HG03378 (cell line): ENCODE results near the gene LRFN2.

Experiments used
- ATAC-seq: cut with Tn5 transposase; IDR thresholded peaks from one replicate; pipeline ENCODE4 v1.9.1; 2021; ENCODE audit warnings: mild to moderate bottlenecking, moderate library complexity; ENCODE audit not compliant: unreplicated experiment

Gene LRFN2

DNA sequence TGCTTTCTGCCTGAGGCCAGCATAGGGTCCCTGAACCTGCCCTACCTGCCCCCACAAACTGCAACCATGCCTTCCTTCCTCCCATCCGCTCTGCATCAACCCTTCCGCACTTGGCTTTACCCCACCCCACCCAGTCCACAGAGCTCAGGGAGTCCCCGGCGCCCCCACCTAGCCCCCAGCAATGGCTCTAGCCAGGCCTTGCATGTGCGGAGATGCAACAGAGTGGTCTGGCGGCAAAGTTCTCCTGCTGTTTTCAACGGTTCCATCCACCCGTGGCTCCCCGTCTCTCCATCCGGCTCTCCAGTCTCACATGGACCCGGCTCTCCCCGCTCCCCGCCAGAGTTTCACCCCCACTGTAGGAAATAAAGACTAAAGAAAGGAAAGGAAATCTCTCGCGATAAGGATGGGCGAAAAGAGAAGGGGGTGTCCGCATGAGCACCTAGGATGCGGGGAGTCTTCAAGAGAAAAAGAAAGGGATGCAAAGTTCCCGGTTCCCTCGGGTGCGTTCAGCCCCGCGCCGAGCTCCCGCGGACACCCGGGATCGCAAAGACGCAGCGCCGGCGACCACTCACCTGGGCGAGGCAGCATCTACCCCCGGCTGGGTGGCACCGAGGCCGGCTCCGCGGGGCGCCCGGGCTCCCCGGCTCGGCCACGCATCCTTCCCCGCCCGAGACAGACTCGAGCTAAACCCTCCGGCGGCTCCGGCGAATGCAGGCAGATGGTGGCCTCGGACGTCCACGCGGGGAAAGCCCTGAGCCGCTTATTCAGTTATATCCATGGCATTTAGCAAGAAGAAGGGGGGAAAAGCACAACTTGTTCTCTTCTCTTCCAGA, 579 bp downstream of the LRFN2 start:
- no peak for ATAC-seq

DNA sequence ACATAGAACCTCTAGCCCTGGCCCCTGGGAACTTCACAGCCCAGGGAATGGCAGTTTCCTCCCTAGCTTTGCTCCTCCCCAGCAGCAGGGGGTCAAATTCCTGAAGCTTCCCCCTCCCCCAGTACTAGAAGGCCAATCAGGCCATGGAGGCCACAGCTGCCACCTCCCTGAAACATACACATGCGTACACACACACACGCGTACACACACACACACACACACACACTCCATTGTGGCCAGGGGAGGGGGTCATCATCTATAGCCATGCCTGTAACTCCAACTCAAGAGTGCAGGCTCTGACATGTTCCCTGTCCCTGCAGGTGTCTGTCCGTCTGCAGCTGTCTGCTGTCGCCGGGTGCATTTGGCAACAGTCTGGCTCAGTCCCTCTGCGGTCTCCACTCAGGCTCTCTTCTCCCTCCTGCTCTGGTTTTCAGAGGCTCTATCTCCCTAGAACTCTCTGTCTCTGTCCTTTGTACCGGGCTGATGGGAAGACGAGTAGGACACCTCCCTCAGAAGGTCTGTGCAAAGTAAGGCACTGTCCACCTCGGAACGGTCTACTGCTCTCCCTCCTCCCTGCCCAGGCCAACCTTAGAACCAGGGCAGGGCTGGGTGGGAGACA, 1.4 kb downstream of the LRFN2 start:
- ATAC-seq, result no peak

DNA sequence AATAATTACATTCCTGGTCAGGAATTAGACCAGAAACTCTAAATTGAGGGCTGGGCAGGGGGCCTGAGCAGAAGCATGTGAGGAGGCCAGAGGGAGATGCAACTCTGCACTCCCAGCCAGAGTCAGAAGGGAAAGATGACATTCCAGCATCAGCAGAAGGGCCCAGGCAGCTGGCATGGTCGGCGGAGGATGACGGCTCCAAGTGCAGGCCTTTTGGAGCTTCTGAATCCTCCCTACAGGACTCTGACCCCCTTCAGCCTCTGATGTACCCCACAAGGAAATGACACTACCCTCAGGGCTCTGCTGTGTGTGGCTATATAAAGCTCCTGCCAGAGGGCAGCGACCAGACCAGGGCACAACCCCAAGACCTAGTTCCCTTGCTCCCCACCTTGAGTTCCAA, 1.9 kb downstream of the LRFN2 start:
- ATAC-seq, result no peak

DNA sequence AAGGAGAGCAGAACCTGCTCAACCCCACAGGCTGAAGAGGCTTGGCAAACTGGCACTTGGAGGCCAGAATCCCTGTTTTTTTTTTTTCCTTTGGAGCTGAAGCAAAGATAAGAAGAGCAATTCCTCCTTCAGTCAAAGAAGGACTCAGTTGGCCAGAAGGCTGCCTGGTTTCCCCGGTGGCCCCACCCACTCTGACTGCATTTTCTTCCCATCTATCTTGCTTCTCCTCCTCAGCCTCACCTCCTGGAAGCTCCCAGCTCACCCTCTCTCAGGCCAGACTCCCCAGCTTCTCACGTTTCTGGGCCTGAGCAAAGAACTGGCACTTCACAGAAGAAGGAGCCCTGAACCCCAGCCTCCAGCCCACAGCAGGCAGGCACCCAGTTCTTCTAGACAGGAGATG, 2.4 kb downstream of the LRFN2 start:
- no peak for ATAC-seq

DNA sequence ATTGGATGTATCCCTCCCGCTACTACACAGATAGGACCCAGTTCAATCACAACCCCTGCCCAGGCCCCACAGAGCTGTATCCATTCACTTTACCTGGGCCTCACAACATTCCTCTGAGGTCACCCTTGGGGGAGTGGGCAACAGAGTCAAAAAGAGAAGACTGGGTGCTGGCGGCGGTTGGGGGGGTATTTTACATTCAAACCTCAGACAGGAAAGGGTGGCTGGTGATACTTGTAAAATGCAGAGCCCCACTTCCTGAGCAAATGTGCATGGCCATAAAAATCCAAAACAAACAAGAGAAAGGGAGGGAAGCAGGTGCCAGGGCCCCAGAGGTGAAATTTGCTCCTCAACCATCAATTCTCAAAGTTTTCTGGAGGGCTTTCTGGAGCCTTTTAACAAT, 3.5 kb downstream of the LRFN2 start:
- no peak for ATAC-seq

DNA sequence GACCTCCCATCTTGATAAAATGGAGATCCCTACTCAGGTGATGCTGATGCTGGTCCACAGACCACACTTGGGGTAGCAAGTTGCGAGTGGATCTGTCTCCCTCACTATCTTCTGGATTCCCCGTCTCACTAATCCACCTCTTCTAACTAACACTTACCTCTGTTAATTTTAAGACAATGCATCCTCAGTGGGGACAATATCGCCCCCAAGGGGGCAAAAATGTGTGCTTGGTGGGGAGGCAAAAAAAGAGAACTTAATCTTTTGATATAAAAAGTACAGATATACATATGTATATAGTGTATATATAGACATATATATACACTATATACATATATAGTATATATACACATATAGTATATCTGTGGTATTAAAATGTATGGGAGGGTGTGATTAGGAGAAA, 4.3 kb downstream of the LRFN2 start:
- no peak for ATAC-seq

DNA sequence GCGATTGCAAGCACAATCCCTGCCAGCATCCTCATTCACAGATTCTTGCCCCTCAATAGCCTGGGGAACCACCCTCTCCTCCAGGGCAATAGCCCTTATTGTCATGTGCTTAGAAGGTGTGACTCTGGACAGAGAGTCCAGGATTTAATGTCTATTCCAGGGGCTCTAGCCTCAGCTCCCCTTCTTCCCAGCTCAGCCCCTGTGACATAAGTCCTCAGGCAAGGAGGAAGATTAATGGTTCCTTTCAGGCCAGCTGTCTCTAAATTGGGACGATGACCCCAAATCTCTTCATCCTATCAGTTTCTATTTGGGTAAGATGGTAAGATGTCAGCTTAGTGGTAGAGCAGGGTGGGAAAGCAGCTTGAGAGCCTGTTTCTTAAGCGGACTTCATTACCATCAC, 8.1 kb downstream of the LRFN2 start:
- ATAC-seq, result no peak

DNA sequence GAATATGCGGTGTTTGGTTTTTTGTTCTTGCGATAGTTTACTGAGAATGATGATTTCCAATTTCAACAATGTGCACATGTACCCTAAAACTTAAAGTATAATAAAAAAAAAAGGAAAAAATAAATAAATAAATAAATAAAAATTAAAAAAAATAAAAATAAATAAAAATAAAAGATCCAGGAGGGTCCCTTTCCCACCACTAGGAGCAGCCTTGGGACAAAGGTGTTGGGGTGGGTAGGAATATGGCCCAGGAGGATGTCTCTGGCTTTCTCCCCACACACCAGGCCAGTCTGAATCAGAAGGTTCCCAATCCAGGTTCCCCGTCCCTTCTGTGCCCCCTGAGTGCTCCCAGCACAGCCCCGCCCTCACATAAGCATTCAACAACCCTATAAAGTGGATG, 9.5 kb downstream of the LRFN2 start:
- ATAC-seq, result no peak

DNA sequence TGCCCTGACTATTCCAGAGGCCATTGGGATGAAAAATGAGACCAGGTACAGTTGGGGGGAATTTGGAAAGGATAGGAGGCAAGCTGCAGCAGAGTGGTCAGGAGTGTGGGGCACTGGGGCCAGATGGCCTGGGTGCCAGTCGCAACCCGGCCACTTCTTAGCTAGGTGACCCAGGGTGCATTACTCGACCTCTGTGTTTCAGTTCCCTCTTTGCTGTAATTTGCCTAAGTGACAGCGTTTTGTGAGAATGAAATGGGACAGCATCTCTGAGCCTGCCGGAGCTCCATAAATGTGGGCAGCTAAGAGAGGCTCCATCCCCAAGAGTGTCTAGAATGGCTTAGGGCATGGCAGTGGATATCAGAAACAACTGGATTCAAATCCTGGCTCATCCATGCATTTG, 13.9 kb downstream of the LRFN2 start:
- no peak for ATAC-seq

DNA sequence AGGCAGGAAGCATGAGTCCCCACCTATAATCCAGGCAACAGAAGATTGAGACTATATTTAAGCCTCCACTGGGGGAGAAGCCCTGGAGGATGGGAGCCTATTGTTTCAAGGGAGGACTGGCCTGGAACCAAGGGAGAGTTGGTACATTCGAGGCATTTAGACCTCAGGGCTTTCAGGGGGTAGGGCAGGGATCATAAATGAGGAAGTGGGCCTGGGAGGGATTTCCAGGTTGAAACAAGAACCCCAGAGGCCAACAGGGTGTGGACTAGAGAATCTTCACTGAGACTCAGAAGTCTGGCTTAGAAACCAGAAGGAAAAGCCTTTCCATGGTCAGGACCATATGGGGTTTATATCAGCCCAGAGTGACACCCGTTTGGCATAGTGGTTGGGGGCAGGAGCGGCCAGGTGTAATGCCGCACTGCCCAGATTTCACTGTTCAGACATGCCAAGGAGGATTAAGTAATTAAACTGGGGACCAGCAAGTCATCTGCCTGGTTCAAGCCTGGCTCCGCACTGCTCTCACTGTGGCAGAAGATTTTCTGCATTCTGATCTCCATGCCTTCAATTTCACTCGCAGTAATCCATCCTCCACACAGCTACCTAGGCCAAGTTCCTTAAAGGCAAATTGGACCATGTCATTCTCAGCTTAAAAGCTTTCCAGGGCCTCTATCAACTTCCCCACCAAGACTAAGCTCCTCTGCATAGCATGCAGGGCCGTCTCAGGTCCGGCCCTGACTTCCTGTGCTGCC, 17.8 kb downstream of the LRFN2 start:
- ATAC-seq, result no peak

DNA sequence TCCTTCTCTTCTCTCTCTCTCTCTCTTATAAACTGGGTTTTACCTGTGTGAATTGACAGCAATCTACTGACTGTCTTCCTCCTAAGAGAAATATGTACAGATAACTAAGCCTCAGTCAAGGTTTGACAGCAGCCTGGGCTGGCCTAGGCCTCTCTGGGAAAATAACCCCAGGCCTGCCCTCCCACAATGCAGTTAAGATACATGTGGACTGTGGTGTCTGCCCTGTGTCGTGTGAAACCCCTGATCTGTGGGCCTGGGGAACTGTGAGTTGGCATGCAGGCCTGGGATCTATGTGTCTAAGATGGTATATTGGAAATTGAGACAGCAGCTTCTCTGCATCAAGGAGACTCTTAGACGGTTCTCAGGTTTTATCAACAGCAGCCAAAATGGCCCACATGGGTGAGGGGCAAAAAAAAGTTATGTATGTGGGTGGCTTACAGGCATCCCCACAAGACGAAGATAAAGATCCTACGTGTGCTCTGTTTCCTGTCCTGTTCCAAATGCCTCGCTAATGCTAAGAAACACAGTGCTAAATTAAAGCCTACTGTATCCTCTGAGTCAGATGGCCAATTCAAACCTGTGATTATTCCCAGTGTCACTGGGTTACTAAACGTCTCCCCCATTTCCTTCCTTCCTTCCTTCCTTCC, 19.0 kb downstream of the LRFN2 start:
- no peak for ATAC-seq

DNA sequence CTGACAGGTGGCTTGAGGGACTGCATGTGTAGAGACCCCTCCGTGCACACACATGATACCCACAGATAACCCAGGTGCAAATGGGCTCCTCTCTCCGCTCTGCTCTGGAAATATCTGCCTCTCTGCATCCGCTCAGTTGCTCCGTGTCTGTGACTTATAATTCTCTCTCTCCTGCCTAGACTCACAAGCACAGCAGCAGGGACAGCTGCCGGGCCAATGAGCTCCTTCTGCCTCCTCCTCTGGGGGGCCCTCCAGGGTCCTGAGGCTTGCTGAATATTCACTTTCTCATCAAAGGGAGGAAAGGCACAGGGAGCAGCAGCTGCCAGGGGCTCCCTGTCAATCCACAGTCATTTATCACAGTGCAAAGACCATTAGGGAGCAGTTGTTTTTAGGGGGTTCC, 24.1 kb downstream of the LRFN2 start:
- no peak for ATAC-seq

DNA sequence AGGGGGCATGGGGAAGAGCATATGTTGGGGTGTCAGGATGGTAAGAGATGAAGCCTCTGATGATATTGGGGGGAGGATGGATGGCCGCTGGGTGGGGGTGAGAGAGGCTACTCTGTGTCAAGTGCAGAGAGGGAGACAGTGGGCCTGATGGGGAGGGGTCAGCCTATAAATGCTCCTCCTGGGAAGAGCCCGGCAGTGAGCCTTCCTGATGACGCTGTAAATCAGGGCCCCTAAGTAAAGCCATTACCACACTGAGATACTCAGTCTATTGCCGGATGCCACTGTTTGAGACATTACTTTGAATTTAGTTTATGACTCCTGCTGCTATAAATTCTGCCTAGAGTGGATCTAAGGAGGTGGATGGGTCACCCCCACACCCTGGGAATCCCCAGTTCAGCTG, 28.1 kb downstream of the LRFN2 start:
- ATAC-seq, result no peak

DNA sequence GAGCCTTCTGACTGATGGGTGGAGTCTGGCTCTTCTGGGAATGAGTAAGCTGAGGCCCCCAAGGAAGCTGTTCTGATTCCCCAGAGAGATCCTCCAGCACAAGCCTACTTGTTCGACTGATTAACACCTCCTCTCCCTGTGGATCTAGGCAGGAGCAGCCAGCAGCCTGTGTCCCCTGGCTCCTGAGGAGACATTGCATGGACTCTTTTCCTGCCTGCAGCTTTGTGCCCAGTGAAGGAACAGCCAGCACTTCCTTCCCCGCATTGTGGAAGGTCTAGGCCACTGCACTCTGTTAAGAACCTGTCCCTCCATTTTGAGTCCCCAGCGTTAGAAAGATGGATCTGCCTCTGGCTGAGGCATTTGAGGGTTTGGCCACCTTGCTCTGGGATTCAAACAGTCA, 29.1 kb downstream of the LRFN2 start:
- ATAC-seq, result no peak

DNA sequence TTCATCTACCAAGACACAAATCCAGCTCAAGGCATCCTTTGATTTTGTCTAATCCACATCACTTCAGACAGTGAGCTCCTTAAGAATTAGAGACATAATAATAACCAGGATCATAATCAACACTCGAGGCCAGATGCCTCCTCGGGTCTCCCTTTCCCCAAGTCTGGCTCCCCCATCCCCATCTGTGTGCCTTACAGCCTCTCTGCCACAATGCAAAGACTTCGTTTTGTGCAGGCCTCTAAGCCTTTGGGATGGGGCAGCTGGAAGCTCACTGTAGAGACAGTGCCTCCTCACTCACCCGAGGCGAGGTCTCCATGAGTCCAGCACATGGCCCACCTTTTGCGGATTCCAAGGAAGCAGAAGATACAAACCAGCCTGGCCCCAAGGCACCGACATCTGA, 30.3 kb downstream of the LRFN2 start:
- no peak for ATAC-seq

DNA sequence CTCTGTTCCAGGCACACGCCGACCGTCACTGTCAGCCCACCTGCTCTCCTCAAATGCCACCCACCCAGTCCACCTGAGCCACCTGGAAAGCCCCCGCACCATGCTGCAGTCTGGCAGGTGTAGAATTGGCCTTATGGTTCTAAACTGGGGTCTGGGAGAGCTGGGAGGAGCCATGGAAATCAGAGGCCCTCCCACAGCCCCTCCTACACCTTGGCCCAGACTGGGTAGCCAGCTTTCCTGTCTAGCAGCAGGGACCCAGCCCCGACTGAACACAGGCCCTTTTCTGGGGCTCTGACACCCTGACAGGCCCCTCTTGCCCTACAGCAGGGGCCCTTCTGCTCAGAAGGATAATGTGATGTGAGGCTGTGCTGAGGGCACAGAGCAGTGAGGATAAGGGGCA, 31.1 kb downstream of the LRFN2 start:
- no peak for ATAC-seq

DNA sequence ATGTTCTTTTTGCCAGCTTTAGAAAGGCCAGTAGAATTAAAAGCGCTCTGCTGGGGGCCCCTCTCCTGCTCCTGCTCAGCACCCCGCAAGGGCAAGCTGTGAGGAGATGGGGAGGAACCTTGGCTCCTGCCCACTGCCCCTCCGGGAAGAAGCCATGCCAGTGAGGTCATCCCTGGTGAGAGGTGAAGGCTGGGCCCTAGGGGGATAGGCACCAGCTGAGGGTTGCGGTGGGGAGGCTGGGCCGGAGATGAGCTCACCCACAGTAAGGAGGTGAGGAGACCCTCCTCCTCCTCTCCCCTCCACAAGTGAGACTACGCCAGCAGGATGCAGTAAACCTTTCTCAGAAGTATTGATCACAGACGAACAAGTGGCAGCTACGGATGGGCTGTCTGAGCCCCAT, 32.1 kb downstream of the LRFN2 start:
- ATAC-seq, result no peak

DNA sequence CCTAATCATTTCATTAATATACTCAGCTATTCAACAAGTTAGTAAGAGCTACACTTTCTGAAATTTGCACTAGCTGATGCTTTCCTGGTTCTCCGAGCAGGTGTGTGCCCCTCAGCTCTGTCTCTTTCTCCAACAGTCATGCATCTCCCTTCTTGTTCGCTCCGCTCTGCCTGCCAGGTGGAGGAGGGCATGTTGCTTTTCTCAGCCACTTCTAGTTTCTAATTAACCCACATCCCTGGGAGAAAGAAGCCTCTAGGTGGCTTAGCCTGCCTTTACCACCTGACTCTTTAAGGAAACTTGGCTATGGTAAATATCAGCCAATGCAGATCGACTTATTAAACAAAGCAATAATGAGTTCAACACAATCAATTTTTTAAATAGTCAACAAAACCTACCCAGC, 34.2 kb downstream of the LRFN2 start:
- ATAC-seq, result no peak

DNA sequence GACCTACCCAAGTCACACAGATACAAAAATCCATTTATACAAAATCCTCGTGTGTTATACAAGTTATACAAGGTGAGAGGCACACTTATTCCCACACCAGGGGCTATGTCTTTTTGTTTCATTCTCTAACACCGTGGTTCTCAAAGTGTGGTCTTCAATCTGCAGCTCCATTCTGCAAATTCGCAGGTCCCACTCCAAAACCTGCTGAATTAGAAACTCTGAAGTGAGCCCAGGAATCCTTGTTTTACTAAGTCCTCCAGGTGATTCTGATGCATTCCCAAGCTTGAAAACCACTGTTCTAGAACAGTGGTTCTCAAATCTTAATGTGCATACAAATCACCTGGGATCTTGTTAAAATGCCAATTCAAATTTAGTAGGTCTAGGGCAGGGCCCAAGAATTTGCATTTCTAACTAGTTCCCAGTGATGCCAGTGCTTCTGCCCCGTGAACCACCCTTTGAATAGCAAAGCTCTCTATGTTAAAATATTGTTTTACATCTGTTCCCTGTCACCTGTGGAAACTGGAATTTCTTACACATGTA, 35.1 kb downstream of the LRFN2 start:
- ATAC-seq, result no peak

DNA sequence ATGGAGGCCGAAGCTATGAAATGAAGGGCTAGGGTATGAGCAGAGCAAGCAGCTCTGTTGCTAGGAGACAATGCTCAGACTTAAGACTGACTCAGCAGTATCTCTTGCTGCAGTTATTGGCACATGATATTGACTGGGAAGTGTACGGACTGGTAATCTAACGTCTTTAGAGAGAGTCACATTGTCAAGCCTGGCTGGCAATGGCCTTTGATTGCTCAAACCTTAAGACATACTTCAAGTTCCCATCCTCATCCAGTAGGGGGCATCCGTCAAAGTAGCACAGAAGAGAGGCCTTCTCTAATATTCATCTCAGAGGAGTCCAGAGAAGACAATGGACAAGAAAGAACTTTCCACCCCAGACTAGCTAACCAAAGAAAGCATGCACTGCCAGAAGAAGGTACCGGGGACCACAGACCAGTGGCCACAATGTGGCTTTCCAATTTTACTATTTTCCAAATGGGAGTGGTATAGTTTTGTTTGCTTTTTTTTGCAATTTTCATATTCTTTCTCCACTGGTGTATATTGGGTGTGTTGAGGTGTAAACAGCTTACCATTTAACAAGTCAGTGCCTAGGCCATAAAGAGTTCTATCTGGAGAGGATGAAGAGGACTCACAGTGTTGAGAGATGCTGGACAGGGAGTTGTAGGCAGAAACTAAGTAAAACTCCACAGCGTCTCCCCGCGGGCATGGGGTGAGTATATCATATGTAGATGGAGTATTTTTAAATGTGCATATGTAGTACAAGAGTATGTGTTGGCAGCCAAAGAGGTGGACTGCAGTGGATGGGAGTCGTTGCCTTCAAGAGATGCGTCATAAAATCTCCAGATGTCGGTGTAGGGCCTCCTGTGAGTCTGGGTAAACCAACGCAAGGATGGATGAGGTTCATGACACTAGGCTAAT, 36.7 kb downstream of the LRFN2 start:
- ATAC-seq, result no peak
